Measurements from ENCODE around the gene EEFSEC. TPM values are rescaled to one million over a fixed set of nuclear protein-coding genes. Genes with fewer than 3 reads are reported as not detected.

The EEFSEC gene
- total and polyA plus RNA-seq, 2 experiments from 2014 or later, result 10.1 to 16.2 TPM

DNA sequence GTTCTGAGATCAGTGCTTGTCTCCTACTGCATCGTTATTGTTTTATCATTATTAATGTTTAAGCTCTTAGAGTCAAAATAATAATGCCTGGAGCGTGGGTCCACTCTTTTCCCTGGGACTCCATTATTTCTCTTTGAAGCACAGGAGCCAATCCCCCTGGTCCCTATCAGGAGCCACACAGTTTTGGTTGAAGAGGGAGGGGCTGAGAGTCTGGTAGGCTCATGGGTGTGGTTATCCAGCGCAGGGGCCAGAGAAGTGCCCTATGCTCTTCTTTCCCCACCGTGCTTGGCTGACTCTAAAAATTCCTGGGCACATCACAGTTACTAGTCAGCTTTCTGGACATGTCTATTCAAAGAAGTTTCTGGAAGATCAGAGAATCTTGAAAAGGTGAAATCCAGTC, 191.9 kb downstream of the EEFSEC start (continued):
- no peak for TF ChIP-seq ZNF114 (CRISPR knock-in tag; IDR thresholded peaks at IDR 0.05)

DNA sequence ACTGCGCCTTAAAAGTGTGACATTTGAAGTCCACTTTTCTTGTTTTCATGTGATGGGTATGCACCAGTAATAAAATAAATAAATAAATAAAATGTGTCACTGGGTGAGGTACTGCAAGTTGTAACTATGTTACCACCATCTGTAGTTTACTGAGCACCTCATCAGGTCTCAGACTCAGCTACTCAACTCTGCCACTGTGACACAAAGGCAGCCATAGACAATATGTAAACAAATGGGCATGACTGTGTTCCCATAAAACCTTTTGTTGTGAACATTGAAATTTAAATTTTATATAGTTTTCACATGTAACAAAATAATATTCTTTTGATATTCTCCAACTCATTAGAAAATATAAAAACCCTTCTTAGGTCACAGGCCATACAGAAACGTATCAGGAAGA, 193.3 kb downstream of the EEFSEC start:
- H3K4me2 ChIP-seq, result no peak overlapping the region
- Mint-ChIP-seq H3K9me3 (no peaks in the 10 kb centered on the region), H3K4me1 (peaks cover 27% of the 10 kb centered on the region), H3K27ac (no peak overlapping the region), H3K27me3 (ENCODE audit: insufficient read depth, low read depth, poor library complexity) (peaks cover 7% of the 10 kb centered on the region), H3K36me3 (ENCODE audit: low read depth) (peaks cover 4% of the 10 kb centered on the region; the same call in 1 of the 3 replicates), H3K4me3 (no peak overlapping the region)
- no peaks in the 10 kb centered on the region for H3F3A ChIP-seq (replicated peaks; ENCODE audit: low read depth)
- ATAC-seq (no peak), DNase-seq (ENCODE audit: low spot score) (no peak)
- H2AFZ ChIP-seq, result no peak overlapping the region
- no peak for TF ChIP-seq POLR2AphosphoS5 (IDR thresholded peaks at IDR 0.05; ENCODE audit: low read depth)
- TF ChIP-seq EZH2 (IDR thresholded peaks at IDR 0.05; ENCODE audit: low read depth, unreplicated experiment), result no peak
- TF ChIP-seq, protein P1, sequence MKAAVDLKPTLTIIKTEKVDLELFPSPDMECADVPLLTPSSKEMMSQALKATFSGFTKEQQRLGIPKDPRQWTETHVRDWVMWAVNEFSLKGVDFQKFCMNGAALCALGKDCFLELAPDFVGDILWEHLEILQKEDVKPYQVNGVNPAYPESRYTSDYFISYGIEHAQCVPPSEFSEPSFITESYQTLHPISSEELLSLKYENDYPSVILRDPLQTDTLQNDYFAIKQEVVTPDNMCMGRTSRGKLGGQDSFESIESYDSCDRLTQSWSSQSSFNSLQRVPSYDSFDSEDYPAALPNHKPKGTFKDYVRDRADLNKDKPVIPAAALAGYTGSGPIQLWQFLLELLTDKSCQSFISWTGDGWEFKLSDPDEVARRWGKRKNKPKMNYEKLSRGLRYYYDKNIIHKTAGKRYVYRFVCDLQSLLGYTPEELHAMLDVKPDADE (IDR thresholded peaks at IDR 0.05), result no peak
- no peak for TF ChIP-seq ZNF114 (CRISPR knock-in tag; IDR thresholded peaks at IDR 0.05)
- TF ChIP-seq, protein P2, sequence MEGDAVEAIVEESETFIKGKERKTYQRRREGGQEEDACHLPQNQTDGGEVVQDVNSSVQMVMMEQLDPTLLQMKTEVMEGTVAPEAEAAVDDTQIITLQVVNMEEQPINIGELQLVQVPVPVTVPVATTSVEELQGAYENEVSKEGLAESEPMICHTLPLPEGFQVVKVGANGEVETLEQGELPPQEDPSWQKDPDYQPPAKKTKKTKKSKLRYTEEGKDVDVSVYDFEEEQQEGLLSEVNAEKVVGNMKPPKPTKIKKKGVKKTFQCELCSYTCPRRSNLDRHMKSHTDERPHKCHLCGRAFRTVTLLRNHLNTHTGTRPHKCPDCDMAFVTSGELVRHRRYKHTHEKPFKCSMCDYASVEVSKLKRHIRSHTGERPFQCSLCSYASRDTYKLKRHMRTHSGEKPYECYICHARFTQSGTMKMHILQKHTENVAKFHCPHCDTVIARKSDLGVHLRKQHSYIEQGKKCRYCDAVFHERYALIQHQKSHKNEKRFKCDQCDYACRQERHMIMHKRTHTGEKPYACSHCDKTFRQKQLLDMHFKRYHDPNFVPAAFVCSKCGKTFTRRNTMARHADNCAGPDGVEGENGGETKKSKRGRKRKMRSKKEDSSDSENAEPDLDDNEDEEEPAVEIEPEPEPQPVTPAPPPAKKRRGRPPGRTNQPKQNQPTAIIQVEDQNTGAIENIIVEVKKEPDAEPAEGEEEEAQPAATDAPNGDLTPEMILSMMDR (conservative IDR thresholded peaks at IDR 0.05; ENCODE audit: low read depth in 2 of 2), result no peak
- no peak for TF ChIP-seq JUNB (IDR thresholded peaks at IDR 0.05; ENCODE audit: unreplicated experiment)
- TF ChIP-seq, protein P3, sequence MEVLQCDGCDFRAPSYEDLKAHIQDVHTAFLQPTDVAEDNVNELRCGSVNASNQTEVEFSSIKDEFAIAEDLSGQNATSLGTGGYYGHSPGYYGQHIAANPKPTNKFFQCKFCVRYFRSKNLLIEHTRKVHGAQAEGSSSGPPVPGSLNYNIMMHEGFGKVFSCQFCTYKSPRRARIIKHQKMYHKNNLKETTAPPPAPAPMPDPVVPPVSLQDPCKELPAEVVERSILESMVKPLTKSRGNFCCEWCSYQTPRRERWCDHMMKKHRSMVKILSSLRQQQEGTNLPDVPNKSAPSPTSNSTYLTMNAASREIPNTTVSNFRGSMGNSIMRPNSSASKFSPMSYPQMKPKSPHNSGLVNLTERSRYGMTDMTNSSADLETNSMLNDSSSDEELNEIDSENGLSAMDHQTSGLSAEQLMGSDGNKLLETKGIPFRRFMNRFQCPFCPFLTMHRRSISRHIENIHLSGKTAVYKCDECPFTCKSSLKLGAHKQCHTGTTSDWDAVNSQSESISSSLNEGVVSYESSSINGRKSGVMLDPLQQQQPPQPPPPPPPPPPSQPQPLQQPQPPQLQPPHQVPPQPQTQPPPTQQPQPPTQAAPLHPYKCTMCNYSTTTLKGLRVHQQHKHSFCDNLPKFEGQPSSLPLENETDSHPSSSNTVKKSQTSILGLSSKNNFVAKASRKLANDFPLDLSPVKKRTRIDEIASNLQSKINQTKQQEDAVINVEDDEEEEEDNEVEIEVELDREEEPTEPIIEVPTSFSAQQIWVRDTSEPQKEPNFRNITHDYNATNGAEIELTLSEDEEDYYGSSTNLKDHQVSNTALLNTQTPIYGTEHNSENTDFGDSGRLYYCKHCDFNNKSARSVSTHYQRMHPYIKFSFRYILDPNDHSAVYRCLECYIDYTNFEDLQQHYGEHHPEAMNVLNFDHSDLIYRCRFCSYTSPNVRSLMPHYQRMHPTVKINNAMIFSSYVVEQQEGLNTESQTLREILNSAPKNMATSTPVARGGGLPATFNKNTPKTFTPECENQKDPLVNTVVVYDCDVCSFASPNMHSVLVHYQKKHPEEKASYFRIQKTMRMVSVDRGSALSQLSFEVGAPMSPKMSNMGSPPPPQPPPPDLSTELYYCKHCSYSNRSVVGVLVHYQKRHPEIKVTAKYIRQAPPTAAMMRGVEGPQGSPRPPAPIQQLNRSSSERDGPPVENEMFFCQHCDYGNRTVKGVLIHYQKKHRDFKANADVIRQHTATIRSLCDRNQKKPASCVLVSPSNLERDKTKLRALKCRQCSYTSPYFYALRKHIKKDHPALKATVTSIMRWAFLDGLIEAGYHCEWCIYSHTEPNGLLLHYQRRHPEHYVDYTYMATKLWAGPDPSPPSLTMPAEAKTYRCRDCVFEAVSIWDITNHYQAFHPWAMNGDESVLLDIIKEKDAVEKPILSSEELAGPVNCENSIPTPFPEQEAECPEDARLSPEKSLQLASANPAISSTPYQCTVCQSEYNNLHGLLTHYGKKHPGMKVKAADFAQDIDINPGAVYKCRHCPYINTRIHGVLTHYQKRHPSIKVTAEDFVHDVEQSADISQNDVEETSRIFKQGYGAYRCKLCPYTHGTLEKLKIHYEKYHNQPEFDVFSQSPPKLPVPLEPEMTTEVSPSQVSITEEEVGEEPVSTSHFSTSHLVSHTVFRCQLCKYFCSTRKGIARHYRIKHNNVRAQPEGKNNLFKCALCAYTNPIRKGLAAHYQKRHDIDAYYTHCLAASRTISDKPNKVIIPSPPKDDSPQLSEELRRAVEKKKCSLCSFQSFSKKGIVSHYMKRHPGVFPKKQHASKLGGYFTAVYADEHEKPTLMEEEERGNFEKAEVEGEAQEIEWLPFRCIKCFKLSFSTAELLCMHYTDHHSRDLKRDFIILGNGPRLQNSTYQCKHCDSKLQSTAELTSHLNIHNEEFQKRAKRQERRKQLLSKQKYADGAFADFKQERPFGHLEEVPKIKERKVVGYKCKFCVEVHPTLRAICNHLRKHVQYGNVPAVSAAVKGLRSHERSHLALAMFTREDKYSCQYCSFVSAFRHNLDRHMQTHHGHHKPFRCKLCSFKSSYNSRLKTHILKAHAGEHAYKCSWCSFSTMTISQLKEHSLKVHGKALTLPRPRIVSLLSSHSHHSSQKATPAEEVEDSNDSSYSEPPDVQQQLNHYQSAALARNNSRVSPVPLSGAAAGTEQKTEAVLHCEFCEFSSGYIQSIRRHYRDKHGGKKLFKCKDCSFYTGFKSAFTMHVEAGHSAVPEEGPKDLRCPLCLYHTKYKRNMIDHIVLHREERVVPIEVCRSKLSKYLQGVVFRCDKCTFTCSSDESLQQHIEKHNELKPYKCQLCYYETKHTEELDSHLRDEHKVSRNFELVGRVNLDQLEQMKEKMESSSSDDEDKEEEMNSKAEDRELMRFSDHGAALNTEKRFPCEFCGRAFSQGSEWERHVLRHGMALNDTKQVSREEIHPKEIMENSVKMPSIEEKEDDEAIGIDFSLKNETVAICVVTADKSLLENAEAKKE (CRISPR knock-in tag; IDR thresholded peaks at IDR 0.05), result no peak
- TF ChIP-seq CREB1 (CRISPR knock-in tag; IDR thresholded peaks at IDR 0.05; ENCODE audit: low read depth), result no peak
- TF ChIP-seq, protein P4, sequence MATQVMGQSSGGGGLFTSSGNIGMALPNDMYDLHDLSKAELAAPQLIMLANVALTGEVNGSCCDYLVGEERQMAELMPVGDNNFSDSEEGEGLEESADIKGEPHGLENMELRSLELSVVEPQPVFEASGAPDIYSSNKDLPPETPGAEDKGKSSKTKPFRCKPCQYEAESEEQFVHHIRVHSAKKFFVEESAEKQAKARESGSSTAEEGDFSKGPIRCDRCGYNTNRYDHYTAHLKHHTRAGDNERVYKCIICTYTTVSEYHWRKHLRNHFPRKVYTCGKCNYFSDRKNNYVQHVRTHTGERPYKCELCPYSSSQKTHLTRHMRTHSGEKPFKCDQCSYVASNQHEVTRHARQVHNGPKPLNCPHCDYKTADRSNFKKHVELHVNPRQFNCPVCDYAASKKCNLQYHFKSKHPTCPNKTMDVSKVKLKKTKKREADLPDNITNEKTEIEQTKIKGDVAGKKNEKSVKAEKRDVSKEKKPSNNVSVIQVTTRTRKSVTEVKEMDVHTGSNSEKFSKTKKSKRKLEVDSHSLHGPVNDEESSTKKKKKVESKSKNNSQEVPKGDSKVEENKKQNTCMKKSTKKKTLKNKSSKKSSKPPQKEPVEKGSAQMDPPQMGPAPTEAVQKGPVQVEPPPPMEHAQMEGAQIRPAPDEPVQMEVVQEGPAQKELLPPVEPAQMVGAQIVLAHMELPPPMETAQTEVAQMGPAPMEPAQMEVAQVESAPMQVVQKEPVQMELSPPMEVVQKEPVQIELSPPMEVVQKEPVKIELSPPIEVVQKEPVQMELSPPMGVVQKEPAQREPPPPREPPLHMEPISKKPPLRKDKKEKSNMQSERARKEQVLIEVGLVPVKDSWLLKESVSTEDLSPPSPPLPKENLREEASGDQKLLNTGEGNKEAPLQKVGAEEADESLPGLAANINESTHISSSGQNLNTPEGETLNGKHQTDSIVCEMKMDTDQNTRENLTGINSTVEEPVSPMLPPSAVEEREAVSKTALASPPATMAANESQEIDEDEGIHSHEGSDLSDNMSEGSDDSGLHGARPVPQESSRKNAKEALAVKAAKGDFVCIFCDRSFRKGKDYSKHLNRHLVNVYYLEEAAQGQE (IDR thresholded peaks at IDR 0.05; ENCODE audit: unreplicated experiment), result no peak
- TF ChIP-seq ZNF331 (CRISPR knock-in tag; IDR thresholded peaks at IDR 0.05; ENCODE audit: low read depth), result no peak
- no peak for TF ChIP-seq NANOG (IDR thresholded peaks at IDR 0.05; ENCODE audit: borderline replicate concordance)
- no peak for TF ChIP-seq STAT1 (IDR thresholded peaks at IDR 0.05; ENCODE audit: unreplicated experiment)
- no peak for TF ChIP-seq EZH2phosphoT487 (IDR thresholded peaks at IDR 0.05; ENCODE audit: unreplicated experiment)
- no peaks in the 10 kb centered on the region for H3K9me2 ChIP-seq (ENCODE audit: insufficient read depth)
- H3K27me3 ChIP-seq (ENCODE audit: insufficient read depth), result no peaks in the 10 kb centered on the region
- H3K27ac ChIP-seq (ENCODE audit: low read depth), result no peak overlapping the region
- H4K20me1 ChIP-seq (replicated peaks; ENCODE audit: insufficient read depth), result no peaks in the 10 kb centered on the region; the same call in 1 of the 2 replicates
- no peaks in the 10 kb centered on the region for H3K79me2 ChIP-seq (replicated peaks; ENCODE audit: insufficient read depth)
- H3K4me1 ChIP-seq (ENCODE audit: insufficient read depth), result peaks cover 13% of the 10 kb centered on the region
- no peak overlapping the region for H3K4me3 ChIP-seq
- H3K36me3 ChIP-seq (ENCODE audit: insufficient read depth), result no peaks in the 10 kb centered on the region
